Mammary epithelial cell (primary cell): ENCODE data around the gene SDR42E1.

Source experiments
- EZH2 ChIP-seq: IDR thresholded peaks from 2 replicates; pipeline ENCODE4 v1.6.1; 2012; ENCODE audit warnings: low read length, inconsistent platforms, borderline replicate concordance
- TF ChIP-seq, protein P1 (sequence below), 2 donors: IDR thresholded peaks in 1 of 2; conservative IDR thresholded peaks in 1 of 2; 2 replicates each; pipeline ENCODE4 v1.5.1; 2011 to 2012; ENCODE audit warnings: inconsistent platforms in 2 of 2, low read length in 2 of 2, mild to moderate bottlenecking in 2 of 2, control low read depth in 1 of 2, low read depth in 1 of 2; ENCODE audit not compliant: insufficient read depth in 1 of 2; ENCODE audit errors: extremely low read depth in 1 of 2

- TF ChIP-seq, protein P1, sequence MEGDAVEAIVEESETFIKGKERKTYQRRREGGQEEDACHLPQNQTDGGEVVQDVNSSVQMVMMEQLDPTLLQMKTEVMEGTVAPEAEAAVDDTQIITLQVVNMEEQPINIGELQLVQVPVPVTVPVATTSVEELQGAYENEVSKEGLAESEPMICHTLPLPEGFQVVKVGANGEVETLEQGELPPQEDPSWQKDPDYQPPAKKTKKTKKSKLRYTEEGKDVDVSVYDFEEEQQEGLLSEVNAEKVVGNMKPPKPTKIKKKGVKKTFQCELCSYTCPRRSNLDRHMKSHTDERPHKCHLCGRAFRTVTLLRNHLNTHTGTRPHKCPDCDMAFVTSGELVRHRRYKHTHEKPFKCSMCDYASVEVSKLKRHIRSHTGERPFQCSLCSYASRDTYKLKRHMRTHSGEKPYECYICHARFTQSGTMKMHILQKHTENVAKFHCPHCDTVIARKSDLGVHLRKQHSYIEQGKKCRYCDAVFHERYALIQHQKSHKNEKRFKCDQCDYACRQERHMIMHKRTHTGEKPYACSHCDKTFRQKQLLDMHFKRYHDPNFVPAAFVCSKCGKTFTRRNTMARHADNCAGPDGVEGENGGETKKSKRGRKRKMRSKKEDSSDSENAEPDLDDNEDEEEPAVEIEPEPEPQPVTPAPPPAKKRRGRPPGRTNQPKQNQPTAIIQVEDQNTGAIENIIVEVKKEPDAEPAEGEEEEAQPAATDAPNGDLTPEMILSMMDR (conservative IDR thresholded peaks at IDR 0.05 in 1 of 2, IDR thresholded peaks at IDR 0.05 in 1 of 2; ENCODE audit: extremely low read depth in 1 of 2, insufficient read depth in 1 of 2, low read depth in 1 of 2, low read length in 2 of 2) = no peak
- TF ChIP-seq EZH2 = no peak
These were observed 22.5 kb upstream of the SDR42E1 start for GRCh38 chr16:82033683-82034300.
